Right hindlimb (tissue), 1 donor: ENCODE results near the gene TXLNG.
A peak's percentile ranks its signal among the peaks of the same experiment; 100 is the strongest.
"Not testable (repeated sequence)": the region's sequence is repeated elsewhere in the genome, so short reads cannot be mapped to it uniquely, and the experiment has no call there.

Source experiments
- DNase-seq: peaks from one replicate; pipeline ENCODE4 v3.0.0-alpha.2; 2018

Gene TXLNG

DNA sequence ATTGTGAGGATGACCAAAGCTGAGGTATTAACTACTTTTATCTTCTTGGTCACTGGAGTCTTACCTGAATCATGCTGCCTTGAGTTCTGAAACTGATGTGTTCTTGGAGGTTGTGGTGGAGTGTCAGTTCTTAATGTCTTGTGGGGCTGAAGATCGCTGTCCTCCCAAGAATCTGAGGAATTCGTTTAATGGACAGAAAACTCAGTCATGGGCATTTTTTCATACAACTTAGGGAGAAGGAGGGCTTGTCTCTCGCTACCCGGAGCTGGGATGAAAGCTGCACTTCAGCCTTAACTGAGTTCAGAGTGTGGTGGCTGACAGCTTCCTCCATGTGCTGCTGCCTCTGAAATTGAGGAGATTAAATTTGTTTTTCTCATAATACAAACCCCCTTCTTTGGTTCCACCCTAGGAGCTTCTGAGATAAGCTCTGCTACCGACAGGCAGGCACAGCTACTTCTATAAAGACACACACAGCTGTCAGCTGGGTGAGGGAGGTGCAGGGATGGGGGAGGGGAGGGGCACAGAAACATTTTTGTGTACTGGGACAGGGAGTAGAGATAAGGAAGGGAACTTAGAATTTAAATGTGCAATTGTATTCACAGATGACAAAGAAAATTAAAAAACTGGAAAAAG, 53.1 kb downstream of the TXLNG start:
- DNase-seq, result no peak

DNA sequence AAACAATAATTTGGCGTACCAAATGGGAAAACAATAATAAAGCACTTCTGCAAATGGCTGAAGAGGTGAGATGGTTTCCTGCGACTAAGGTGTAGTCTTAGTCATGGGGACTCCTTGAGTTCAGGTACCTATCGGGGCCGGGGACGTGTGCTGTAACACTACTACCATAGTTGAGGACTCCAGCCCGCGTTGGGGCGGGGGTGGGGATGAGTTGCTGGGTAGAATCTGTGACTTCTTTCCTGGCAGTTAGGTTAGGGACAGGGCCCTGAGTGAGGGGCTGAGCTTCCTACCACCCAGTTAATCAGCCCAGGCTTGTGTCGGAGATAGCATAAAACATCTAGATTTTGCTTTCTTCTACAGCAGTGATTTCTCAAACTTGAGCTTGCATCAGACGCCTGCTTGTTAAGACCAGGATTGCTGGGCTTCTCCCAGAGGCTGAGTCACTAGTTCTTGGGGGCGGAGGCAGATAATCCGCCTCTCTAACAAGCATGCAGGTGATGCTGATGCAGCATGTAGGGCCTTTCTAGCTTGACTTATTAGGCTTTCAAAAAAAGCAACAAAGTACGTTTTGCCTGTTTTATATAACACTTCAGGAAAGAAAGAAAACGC, 53.7 kb downstream of the TXLNG start:
- DNase-seq, result no peak

DNA sequence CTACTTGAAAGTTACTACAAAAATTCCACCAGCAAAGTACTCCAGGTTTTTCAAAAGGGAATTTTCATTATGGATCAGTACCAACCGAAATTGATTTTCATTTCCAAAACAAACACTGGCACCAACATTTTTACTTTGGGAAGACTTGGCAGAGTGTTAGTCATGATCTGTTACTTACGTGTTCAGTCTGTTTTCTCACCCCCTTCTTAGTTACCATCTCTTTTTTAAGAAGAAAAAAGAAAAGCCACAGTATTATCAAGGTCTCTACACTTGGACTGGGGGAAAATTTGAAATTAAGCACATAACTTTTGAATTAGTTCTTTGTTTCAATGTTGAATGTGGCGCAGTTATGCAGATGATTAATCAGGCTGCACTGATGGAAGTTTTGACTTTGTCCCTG, 56.4 kb downstream of the TXLNG start:
- DNase-seq, result no peak

DNA sequence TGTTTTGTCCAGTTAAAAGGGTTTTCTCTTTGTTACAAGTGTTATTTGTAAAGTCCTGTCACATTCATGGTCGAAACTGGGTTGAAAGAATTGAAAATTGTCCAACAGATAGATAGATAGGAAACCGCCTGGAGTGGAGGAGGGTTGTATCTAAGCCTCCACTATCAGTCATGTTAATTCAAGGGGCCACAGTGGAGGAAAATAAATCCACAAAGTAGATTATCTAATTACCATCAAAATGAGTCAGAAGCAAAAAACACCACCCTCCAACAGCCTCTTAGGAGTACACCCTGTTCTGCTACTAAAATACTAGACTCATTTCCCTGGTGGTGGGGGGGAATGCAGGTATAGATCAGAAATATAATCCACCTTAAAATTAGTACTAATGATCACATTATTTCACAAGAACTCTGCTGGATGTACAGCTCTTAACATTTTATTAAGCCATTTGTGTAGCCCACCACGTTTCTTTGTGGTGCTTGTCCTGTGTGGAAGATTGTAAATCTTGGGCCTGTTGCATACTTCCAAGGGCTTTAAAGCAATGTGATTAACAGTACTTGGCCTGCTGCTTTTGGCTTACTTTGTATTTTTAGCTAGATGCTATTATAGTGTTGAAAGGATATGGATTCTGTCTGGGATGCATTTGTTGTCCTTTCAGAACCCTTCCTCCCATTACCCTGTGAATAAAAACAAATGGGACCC, 57.1 kb downstream of the TXLNG start:
- DNase-seq, result no peak

DNA sequence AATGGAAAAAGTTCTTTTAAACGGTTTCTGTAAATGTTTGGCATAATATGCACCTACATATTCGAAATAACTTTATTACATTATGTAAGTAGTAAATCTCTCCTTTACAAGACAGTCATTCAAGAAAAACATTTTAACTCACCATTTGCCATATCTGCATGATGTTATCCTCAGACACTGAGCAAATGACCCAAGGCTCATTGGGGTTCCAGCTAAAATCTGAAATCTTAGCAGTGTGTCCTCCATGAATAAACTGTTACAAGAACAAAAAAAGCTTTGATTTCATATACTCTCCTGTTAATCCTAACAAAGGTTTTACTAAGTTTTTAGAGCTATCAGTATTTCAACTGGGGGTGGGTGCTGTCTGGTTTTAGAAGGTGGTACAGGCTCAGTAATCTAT, 59.4 kb downstream of the TXLNG start:
- DNase-seq, result no peak

DNA sequence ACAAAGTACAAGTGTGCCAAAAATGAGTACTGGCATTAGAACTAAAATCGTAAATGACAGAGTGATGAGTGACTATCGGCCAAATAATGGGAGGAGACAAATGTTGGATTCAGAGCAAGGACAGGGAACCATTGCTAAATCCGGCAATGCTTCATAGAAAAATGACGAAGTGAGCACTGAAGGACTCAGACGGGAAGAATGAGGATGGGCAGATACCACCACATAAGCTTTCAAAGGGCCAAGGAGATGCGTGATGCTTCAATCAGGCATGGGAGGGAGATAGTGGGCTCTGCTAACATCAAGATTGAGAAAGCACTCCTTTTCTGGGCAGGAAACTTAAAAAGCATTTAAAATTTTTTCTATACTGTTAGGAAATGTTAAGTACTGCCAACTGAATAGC, 62.3 kb downstream of the TXLNG start:
- no peak for DNase-seq

DNA sequence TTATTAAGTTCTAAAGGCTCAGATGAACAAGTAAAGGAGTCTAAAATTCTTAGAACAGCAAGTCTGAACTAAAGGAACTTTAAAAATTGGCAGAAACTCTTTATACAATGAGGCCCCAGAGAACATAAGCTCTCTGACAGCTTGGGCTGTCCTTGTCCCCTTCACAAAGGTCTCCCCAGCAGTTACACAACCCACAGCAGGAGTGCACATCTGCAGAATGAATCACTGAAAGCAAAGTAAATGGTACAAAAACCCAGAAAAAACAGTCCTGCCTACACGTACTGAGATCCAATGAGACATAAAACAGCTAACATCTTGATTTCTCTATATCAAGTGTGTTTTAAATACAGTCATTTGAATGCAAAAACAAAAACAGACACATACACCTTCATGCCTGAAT, 65.2 kb downstream of the TXLNG start:
- DNase-seq, result no peak

DNA sequence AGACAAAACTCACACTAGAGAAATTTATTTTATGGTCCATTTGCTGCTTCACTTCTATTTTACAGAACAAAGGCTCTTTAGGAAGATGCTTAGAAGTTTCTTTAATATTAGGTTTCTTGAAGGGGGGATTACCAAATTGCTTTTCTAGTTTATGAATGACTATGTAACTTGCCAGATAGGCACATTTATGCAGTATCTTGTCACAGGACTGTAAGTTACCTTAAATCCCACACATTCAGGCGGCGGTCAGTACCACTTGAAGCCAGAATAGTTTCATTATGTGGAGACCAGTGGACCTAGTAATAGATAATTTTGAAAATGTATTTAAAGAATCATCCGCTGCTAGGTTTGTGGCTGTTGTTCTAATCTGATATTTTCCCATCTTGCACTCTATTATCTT, 65.6 kb downstream of the TXLNG start:
- DNase-seq, result no peak

DNA sequence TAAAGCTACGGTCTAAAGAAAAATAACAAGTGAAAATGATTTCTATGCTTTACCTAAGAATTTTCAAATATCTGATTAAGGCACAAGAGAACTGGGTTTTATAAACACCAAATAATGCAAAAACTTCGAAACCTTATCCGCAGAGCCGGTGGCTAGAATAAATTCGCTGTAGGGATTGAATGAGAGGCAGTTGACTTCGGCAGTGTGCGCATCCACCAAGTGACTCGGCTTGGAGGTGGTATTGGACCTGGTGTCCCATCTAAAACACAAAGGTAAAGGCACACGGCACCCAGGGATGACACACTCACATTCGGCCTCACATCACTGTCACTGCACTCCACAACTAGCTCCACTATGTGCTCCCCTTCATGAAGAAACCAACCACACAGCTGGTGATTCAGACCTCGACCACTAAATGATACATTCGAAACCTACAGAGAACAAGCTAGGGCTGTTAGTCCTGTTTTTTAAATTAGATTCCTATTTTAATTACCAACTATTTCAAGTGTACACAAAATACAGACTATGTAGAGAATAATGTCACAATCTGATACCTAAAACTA, 66.4 kb downstream of the TXLNG start:
- no peak for DNase-seq

DNA sequence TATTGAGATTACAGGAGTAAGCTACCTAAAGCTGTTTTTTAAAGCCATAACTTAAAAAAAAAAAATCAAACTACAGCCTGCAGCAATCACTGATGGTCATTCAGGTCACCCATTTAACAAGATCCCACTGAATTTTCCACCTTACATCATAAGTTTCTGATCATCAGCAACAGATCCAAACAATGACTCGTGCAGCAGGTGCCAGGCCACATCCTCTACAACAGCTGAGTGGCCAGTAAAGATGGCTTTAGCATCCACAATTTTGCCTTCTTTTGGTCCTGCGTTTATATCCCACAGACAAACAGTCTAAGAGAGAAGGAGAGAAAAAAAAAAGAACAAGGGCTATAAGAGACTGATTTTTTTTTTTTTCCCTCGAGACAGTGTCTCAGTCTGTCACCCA, 67.3 kb downstream of the TXLNG start:
- DNase-seq, result no peak

DNA sequence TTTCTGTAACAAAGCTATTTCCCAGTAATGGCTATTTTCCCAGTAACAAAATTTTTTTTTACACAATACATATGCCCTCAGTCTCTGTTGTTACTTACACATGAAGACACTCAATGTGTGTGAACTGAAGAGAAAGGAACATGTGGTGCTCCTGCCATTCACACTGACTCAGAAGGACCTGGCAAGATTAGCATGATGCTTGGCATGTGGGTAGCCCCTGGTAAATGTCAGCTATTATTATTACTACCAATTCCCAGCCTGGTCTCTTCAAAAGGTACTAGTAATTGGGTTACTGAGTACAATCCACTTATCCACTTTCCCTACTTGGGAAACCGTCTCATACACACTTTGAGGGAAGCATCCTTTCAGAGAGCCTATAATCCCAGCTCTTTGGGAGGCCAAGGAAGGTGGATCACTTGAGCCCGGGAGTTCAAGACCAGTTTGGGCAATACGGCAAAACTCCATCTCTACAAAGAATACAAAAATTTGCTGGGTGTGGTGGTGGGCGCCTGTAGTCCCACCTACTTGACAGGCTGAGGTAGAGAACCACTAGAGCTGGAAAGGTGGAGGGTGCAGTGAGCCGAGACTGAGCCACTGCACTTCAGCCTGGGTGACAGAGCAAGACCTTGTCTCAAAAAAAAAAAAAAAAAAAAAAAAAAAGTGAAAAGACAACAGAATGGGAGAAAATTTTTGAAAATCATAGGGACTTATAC, 69.3 kb downstream of the TXLNG start:
- no peak for DNase-seq

DNA sequence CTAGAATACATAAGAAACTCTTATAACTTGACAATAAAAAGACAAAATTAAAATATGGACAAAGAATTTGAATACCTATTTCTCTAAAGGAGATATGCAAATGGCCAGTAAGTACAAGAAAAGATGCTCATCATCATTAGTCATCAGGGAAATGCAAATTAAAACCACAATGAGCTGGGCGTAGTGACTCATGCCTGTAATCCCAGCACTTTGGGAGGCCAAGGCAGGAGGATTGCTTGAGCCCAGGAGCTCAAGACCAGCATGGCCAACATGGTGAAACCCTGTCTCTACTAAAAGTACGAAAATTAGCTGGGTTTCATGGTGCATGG, 69.8 kb downstream of the TXLNG start:
- DNase-seq, result not testable (repeated sequence)

DNA sequence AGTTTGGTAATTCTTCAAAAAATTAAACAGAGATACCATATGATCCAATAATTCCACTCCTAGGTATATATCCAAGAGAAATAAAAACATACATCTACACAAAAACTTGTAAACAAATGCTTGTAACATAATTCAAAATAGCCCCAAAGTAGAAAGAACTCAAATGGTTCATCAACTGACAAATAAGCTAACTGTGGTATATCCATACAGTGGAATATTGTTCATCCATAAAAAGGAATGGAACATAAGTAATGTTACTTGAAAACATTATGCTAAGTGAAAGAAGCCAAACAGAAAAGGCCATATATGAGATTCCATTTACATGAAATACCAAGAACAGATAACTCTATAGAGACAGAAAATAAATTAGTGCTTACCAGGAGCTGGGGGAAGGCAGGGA, 70.5 kb downstream of the TXLNG start:
- DNase-seq, result no peak

DNA sequence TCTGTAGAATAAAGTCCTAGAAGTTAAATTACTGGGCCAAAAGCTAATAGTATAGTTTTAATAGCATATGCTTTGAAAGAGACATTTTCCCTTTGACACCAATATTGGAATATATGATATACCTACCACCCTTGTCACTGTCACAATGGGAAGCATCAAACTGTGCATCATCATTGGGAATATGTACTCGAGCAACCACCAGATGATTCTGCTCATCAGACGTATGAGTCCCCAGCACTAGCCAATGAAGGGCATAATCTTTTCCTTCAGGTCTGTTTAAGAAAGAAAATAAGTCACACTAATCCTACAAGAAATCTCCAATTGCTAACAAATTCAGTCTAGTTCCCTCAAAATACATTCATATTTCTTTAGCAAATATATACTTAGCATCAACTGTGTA, 76.6 kb downstream of the TXLNG start:
- no peak for DNase-seq

DNA sequence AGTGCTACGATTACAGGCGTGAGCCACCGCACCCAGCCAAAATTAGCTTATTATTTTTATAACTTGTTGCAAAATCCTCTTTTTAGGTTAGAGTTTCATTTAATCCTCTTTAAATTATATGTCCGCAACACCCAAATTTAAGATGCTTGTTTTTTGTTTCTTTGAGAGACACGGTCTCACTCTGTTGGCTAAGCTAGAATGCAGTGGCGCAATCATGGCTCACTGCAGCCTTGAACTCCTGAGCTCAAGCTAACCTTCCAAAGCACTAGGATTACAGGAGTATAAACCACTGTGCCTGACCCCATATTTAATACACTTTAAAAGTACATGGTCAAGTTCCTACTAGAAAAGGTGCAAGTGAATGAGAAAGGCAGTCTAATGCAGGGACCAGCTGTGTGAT, 81.7 kb downstream of the TXLNG start:
- DNase-seq, result no peak

DNA sequence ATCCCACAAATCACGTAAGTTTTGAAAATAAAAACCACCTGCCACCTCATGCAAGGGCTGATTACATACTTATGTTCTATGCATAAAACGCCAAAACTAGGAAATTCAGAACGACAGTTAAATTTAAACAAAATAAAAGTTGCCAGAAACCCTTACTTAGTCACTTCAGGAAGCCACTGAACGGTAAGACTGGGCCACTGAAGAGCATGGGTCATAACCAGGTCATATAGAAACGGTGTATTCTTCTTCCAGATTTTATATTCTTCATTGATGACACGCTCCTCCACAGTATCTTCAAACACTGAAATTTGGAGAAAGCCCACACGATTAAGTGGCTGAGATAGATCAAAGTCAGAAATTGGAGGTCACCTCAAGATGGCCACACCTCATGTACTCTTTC, 82.7 kb downstream of the TXLNG start:
- no peak for DNase-seq

DNA sequence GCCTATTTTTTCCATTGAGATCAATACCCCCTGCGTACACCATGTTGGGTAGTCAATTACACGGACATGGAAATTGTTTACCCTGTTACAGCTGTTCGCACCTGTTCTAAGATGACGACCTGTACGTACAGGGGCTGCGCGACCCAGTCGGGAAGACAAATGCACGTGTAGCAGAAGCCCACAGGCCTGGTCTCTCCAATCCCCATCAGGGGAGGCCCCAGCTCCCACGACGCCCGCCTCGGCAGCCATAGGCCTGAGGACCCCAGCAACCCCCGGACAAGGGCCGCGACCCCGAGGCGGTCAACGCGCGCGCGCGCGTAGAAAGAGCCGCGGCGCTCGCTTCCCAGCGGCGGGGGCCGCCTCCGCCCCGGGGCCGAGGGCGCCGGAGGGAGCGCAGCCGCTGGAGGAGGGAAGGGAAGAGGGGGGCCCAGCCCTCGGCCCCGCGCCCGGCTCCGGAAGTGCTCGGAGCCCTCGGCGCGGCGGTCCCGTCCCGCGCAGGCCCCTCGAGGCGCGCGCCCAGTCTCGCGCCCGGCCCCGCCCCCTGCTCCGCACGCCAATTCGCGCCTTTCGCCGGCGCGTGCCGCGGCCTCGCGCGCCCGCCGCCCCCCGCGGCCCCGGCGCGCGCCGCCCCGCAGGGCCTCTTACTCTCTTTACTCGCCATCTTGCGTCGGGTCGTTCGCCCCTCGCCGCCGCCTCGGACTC, 83.3 kb downstream of the TXLNG start:
- DNase-seq, result peak; percentile 34

DNA sequence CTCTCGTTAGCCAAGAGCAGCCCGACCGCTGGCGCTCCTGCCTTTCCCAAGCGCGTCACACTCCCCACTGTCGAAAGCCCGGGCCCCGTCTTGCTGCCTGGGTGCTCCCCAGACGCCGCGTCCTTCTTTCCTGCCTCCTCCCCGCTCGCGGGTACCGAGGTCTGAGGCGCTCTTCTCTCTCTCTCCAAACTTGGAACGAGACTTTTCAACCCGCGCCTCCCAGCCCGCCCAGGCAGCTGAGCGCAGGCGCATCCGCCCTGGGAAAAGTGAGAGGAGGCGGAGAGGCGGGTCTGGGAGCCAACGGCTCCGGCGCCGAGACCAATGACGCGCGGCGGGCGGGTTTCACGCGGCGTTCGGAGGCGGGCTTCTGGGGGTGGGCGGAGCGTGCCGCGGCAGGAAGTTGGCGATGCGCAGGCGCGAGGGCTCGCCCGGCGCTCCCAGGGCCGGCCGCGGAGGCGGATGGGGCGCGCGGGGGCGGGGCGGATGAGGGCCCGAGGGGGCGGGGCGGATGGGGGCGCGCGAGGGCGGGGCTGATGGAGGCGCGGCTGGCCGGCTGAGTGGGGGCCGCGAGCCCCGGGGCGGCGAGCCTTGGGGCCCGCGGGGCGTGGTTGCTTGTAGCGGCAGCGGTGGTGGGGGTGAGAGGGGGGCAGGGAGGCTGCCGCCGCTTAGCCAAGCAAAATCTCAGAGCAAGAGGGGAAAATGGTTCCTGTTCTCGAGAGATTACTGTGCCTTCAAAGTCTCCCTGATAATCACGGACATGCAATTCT, 84.0 kb downstream of the TXLNG start, which contains the start of gene RBBP7:
RBBP7 (minus strand) TSS at position 268 of the 767 bp plus-strand sequence. CDS start 309 bp downstream, outside the sequence.
- DNase-seq, result peak; percentile 95

DNA sequence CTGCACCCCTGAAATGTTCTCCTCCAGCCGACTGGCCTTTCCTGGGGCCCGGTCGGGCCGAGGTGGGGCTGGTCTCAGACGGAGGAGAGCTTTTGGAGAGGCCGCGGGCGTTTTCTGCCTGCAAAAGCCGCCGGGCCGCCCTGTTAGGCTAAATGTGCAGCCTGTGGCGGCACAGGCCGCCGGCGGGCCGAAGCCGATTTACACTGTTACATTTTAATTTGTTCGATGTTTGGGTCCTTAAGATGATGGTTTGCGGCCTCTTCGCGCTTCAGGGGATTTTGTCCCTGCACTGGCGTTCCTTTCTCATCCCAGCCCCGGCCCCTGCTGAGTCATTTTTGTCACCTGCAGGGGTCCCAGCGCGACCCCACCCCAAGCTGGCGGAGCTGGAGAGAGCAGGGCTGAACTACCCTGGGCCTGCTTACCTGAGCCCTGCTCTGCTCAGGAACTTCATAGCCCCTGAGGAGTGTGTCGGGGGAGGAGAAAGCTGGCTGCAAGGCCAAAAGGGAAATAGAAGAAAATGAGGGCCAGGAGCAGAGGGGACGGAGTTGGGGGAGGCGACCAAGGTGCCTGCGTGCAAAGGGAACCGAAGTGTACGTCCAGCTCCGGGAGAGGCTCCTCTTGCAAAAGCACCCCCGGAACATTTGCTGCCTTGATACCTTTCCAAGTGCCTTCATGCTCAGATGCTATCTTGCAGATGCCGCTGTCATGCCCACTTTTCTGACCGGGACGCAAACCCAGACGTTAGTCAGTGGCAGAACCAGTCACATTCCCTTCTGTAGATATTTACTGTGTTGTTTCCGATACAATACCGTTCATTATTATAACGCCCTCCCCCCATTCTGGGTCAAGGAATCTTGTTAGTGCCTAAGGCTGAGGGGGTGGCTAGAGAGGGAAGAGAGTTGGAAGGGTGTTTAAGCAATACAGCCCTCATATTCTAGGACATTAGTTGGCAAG, 84.9 kb downstream of the TXLNG start:
- peak; percentile 33 for DNase-seq

DNA sequence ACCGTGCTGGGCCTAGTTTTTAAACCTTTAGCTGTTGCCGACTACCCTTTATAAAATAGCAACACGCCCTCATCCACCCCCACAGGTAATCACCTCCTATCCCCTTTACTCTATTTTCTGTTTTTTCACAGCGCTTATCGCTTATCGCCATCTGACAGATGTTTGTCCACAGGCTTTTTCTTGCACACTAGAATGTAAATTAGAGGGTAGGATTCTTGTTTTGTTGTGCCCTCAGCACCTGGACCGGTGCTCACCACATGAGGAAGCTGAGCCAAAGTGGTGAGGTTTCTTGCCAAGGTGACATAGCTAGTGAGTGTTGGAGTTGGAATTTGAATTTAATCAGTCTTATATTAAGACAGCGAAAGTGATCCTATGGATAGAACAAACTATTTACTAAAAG, 86.8 kb downstream of the TXLNG start:
- DNase-seq, result no peak
